ENCODE measurements around the gene SOX30. TPM values are rescaled to one million over a fixed set of nuclear protein-coding genes. Genes with fewer than 3 reads are reported as not detected.

Gene SOX30
- total RNA-seq, 2 donors from 2014 or later, result not detected

GRCh38 chr5:157670662-157671591 lies 18.7 kb upstream of the SOX30 start, which contains the start of gene C5orf52:
Gene C5orf52, plus strand, starts transcription at chr5:157671533. Its CDS starts 82 bp downstream, at chr5:157671615.
- ATAC-seq (ENCODE audit: insufficient number of reproducible peaks, low FRiP score, low read depth), result no peak
- no peak for DNase-seq (ENCODE audit: low spot score)
- no peak for TF ChIP-seq CTCF (IDR thresholded peaks at IDR 0.05)
- H3K4me3 ChIP-seq, result peak within 1 kb of the TSS; percentile 86
- H3K4me1 ChIP-seq (ENCODE audit: control insufficient read depth in 1 of 2, low read depth in 2 of 2), result peaks cover 5 to 7% of the 10 kb centered on the region in 2 donors
- no peaks in the 10 kb centered on the region for H3K9me3 ChIP-seq
- H3K36me3 ChIP-seq, result no peaks in the 10 kb centered on the region
- H3K27ac ChIP-seq, result no peak within 1 kb of the TSS
- H3K27me3 ChIP-seq (replicated peaks; ENCODE audit: insufficient read depth), result no peaks in the 10 kb centered on the region

- DNase-seq (ENCODE audit: low spot score), result no peak
Measured at GRCh38 chr5:157669701-157670097, 17.5 kb upstream of the SOX30 start.

GRCh38 chr5:157668356-157668755 lies 16.1 kb upstream of the SOX30 start:
- H3K4me3 ChIP-seq, result no peak overlapping the region
- ATAC-seq (ENCODE audit: insufficient number of reproducible peaks, low FRiP score, low read depth) (no peak), DNase-seq (ENCODE audit: low spot score) (no peak)
- no peak overlapping the region for H3K27ac ChIP-seq
- H3K27me3 ChIP-seq (replicated peaks; ENCODE audit: insufficient read depth), result no peaks in the 10 kb centered on the region
- H3K4me1 ChIP-seq (ENCODE audit: control insufficient read depth in 1 of 2, low read depth in 2 of 2), result peaks cover 5 to 7% of the 10 kb centered on the region in 2 donors
- no peak for TF ChIP-seq CTCF (IDR thresholded peaks at IDR 0.05)
- no peaks in the 10 kb centered on the region for H3K36me3 ChIP-seq
- no peaks in the 10 kb centered on the region for H3K9me3 ChIP-seq

More at GRCh38 chr5:157669701-157670097, 17.5 kb upstream of the SOX30 start:
- H3K4me1 ChIP-seq (ENCODE audit: control insufficient read depth in 1 of 2, low read depth in 2 of 2), result peaks cover 5 to 7% of the 10 kb centered on the region in 2 donors
- no peaks in the 10 kb centered on the region for H3K27me3 ChIP-seq (replicated peaks; ENCODE audit: insufficient read depth)
- H3K27ac ChIP-seq, result no peak overlapping the region
- no peak overlapping the region for H3K4me3 ChIP-seq
- H3K9me3 ChIP-seq, result no peaks in the 10 kb centered on the region
- TF ChIP-seq CTCF (IDR thresholded peaks at IDR 0.05), result no peak
- H3K36me3 ChIP-seq, result no peaks in the 10 kb centered on the region
- no peak for ATAC-seq (ENCODE audit: insufficient number of reproducible peaks, low FRiP score, low read depth)

- DNase-seq (ENCODE audit: low spot score), result no peak
- Histone ChIP-seq H3K4me1 (ENCODE audit: control insufficient read depth in 1 of 2, low read depth in 2 of 2) (no peaks in the 10 kb centered on the region), H3K27ac (no peak overlapping the region), H3K9me3 (no peaks in the 10 kb centered on the region), H3K36me3 (no peaks in the 10 kb centered on the region), H3K27me3 (replicated peaks; ENCODE audit: insufficient read depth) (no peaks in the 10 kb centered on the region), H3K4me3 (no peak overlapping the region)
- TF ChIP-seq CTCF (IDR thresholded peaks at IDR 0.05), result no peak
- ATAC-seq (ENCODE audit: insufficient number of reproducible peaks, low FRiP score, low read depth), result no peak
Measured at GRCh38 chr5:157665467-157666070, 13.3 kb upstream of the SOX30 start.

All from thoracic aorta (tissue), 2 donors.